NCI-H2171 (cell line): Measurements from ENCODE around the gene PKP2.

Source experiments
- DNase-seq: peaks from one replicate; lab custom pipeline; 2025; lab: John Stamatoyannopoulos, UW

PKP2 gene

DNA sequence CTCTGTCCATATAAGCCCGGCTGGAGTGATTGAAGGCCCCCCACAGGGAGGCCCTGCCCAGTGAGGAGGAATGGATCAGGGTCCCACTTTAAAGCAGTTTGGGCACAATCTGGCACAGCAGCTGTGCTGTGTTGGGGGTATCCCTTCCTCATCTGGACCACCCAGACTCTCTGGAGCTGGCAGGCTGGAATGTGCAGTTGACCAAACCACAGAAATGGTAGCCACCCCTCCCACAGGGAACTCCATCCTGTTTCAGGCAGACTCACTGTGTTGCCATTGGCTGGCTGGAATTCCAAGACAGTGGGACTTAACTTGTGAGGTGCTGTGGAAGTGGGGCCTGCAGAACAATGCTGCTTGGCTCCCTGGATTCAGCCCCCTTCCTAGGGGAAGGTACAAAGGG, 87.4 kb downstream of the PKP2 start:
- DNase-seq: no peak

DNA sequence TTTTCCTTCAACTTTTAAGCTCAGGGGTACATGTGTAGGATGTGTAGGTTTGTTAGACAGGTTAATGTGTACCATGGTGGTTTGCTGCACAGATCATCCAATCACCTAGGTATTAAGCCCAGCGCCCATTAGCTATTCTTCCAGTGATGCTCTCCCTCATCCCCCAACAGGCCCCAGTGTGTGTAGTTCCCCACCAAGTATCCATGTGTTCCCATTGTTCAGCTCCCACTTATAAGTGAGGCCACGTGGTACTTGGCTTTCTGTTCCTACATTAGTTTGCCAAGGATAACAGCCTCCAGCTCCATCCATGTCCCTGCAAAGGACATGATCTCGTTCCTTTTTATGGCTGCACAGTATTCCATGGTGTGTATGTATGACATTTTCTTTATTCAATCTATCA, 92.3 kb downstream of the PKP2 start:
- DNase-seq: no peak

DNA sequence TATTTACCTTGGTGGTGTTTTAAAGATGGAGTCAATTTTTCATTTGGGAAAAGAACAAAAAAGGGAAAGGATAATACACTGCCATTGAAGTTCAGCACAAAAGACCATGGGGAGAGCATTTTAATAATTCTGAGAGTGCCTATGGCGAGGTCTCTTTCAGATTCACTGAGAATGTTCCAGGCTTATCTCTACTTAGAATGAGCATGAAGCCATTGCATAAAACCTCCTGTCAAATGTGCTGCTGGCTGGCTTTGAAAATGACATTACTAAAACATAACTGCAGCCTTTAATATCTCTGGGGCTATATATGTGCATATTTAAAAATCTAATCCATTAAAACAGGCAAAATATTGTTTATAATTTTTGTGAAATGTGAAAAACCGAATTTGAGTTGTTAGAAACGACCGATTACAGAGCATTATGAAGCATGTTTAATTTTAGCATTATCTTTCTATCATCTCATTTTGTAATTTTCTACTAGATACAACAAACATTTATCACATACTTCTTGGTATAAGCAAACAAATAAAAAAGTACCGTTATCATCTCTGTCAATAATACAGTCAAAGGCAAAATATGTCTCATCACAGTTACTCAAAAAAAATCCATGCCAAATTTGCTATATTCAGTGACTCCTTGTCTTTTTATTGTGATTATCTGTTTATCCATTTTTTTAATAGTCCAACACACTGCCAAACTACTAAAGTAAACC, 95.2 kb downstream of the PKP2 start:
- DNase-seq: no peak

DNA sequence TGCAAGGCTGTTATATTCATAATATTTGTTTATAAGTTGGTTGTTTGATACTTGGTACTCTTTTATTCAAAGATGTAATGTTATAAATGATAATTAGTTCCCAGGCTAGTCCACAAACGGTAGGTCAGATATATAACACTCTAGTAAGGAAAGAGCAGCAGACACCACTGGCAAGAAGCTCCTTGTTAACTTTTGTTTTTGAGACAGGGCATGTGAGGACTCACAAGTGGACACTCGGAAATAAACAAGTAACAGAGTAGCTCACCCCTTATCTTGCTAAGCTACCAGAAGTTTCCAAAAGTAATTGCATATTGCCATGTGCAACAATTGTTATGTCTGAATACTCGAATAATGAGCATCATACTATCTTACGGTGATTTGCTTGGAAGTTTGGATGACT, 102.3 kb downstream of the PKP2 start:
- DNase-seq: no peak

DNA sequence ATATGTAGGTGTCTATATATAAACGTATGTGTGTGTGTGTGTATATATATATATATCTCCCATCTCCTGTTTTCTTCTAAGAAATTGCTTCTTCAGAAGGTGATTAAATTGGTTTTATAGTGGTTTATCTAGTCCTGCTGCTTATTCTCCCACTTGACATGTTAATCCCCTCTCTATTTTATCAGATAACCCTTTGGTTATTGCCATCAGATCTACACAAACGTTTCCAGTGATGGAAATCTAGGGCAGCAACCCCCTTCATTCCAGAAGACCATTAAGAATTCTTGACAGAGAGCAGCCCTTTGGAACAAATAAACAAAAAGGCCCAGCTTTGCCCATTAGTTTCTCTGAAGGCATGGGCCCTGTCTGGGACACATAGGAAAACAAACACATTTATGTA, 106.7 kb downstream of the PKP2 start:
- DNase-seq: no peak

DNA sequence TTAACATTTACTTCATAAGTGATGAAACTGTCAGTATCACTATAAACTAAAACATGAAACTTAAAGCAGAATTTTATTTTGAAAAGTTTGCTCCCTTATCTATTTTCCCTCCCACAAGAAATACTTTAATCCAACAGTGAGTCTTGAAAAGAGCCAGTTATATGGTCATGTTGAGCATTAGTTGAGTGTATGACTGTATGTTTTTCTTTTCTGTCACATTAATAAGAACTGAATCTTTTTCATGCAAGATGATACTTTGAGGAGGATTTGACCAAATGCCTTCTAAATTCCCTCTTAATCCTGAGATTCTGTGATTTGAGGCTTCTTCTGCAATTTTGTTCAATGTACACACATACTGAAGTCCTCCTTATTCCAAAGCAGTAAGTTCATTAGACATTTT, 107.1 kb downstream of the PKP2 start:
- DNase-seq: no peak

DNA sequence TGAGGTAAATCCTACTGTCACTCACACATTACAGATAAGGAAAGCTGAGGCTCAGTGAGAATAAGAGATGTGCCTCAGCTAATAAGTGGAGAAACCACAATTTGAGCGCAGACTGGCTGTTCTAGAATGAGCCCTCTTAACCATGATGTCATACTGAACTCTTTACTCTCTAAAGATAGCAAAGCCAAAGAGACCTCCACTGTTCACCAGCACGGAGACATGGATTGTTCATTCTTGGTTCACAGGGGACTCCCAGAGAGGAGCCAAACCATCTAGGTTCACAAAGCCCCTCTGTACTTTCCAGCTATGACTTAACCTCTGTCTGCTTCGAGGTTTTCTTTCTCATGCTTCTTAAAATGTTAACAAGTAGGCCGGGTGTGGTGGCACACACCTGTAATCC, 108.2 kb downstream of the PKP2 start:
- DNase-seq: no peak

DNA sequence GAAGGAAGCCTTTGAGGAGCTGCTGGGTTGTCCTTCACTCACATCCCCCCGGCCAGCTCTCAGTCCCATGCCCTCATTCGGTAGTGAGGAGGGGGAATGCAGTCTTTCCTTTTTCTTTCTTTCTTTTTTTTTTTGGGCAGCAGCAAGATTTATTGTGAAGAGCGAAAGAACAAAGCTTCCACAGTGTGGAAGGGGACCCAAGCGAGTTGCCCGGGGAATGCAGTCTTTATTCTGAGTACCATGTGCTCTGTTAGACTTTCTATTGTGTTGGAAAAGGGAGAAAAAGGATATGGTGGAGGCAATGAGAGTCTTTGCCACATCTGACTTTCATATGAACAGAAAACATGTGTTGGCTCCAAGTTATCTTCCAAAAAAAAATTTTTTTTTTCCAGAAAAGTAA, 111.0 kb downstream of the PKP2 start:
- no peak for DNase-seq

DNA sequence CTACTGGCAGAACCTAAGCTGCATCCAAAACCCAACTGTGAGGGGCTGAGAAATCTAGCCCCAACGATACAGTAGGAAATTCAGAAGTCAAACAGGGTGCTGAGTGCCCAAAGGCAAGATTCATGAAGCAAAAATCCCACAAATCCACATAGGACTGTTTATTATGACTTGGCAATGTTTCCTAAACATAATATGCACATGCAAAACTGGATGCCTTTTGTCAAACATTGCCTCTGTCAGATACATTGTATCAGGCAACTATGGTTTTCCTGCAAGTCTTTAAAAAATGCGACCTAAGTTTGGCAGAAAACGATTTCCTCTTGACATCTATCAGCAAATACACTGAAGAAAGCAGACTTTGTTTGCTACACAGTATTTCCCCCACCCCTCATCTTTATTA, 113.5 kb downstream of the PKP2 start:
- DNase-seq: no peak

DNA sequence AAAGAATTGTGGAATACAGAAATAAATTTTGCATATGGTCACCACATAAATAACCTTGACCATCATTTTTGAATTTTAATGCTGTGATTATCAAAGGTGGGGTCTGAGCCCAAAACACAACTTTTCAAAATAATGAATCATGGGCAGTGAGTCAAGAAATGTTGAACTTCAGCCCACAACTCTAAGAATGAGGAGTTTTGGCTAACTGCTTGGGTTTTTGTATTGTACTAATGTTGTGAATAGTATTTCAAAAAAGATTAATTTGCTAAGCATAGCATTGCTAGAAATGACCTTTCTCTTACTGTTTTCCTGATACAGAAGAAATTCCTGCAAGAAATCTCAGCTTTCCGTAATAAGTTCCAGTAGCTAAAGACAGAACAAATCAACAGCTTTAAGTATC, 116.5 kb downstream of the PKP2 start:
- no peak for DNase-seq

DNA sequence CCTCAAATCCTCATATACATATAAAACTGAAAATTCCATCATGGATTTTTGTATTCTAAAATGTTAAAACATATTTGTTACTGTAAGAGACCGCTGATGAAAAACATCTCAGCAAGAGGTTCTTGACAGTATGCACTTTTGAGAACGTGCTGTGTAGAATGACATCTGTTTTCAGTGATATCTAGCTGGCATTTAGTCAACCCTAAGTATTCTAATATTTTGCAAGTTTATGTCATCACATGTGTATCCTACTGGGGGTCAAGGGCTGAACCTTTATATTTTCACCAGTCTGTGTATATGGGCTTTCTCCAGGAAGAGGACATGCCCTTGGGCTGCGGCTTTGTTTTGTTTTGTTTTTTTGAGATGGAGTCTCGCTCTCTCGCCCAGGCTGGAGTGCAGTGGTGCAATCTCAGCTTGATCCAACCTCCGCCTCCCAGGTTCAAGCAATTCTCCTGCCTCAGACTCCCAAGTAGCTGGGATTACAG, 118.8 kb downstream of the PKP2 start:
- DNase-seq: no peak

DNA sequence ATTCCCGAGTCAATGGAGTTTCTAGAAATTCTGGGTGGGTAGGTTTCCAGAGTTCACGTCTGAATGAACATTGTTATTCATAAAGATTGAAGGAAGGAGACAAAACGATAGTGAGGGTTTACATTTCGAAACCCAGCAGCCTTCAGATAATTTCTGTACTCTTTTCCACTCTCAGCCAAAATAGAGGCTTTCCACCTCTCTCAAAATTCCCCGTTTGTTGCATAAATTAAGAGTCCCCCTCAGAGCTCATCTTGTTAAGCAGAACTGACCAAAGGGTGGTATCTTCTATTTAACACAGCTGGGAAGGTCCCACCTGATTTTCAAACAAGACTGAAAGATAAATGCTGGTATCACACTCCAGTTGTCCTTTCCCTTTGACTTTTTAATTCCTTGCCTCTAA, 119.4 kb downstream of the PKP2 start:
- no peak for DNase-seq

DNA sequence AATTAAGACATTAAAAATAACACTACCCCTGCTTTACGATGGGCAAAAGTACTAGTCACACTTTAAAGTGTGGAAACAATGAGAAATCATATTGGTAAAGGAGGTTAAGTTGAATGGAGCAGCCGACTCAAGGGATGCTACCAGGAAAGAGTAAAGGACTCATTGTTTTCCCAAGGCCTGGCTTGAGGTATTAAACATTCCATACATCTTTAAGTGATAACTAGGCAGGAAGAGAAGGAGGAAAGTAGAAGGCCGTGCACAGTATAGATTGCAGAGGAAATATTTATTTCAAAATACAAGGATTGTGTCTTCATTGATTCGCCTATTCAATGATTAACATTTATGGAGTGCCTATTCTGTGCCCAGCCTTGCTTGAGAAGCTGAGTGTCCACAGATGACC, 120.3 kb downstream of the PKP2 start:
- no peak for DNase-seq

DNA sequence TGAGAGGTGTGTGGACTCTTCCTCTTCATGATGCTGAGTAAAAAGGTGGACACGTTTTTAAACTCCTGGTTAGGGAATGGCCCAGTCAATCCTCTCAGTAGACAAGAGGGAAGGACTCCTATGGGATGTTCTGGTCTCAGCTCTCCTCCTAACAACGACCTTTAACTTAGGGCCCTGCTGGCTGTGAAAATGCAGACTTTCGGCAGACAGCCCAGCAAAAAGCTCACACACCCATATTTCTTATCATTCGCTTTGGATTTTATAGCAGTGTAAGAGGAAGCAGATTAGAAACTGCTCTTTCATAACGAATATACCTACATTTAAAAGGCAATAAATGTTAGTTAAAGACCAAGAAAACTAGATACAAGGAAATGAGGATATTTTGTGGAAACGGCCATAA, 122.9 kb downstream of the PKP2 start:
- no peak for DNase-seq

DNA sequence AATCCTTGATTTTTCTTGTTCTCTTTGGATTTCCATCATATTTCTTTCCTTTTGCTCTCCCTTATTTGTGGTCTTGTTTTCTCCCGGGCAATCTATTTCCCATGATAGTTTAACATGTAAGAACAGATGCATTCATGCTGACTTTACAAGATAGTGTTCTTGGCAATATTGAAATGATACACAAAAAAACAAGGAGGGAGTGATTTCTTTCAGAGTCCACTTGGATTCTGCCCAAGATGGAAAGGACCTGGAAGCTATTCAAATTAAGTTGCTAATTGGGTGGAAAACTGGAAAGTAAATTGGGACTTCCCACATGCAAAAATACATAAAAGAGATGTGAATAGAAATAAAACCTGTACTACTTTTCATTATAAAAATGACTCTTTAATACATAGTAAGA, 126.4 kb downstream of the PKP2 start:
- DNase-seq: no peak

DNA sequence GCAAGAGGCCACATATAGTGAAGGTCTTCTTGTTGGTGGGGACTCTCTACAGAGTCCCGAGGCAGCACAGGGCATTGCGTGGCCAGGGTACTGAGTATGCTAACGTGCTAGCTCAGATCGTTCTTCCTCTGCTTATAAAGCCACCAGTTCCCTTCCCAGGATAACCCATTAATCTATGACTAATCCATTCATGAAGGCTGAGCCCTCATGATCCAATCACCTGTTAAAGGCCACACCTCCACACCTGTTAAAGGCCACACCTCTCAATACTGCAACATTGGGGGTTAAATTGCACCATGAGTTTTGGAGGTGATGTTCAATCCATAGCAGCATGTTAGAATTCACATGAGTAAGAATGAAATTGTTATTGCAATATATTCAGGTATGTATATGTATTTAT, 128.1 kb downstream of the PKP2 start:
- DNase-seq: no peak

DNA sequence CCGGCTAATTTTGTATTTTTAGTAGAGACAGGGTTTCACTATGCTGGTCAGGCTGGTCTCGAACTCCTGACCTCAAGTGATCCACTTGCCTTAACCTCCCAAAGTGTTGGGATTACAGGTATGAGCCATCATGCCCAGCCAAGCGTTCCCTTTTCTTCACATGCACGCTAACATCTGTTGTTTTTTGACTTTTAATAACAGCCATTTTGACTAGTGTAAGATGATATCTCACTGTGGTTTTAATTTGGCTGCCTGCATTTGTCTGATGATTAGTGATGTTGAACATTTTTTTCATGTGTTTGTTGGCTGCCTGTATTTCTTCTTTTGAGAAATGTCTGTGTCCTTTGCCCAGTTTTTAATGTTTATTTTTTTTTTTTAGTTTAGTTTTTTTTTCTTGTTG, 130.7 kb downstream of the PKP2 start:
- peak; percentile 93 for DNase-seq

DNA sequence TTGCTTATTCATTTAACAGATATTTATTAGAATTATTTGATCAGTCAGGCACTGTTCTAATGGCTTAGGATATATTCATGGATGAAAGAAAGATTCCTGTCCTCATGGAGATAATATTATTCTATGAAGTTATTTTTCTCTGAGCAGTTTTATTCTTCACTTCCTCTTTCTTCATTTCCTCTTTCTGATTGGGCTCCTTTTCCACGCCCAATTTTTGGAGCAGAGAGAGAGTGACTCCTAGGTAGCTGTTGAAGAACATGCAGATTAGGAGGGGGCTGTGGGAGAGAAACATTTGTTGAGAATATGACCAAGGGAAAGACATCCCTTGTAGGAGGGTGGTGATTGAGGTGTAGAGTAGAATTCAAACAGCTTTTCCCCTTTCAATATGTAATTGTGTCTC, 134.9 kb downstream of the PKP2 start:
- DNase-seq: no peak

DNA sequence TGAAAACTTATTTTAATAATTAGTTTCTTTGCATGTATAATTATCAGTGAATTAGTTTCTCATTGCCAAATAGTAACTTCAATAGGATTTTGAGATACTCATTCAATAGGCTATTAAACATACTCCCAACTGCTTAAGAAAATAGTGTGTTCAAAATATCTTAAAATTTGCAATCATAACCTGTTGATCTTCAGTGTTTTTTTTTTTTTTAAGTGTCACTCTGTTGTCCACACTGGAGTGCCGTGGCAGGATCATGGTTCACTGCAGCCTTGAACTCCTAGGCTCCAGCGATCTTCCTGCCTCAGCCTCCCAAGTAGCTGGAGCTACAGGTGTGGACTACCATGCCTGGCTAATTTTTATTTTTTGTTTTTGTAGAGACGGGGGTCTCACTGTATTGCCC, 139.4 kb downstream of the PKP2 start:
- DNase-seq: no peak

DNA sequence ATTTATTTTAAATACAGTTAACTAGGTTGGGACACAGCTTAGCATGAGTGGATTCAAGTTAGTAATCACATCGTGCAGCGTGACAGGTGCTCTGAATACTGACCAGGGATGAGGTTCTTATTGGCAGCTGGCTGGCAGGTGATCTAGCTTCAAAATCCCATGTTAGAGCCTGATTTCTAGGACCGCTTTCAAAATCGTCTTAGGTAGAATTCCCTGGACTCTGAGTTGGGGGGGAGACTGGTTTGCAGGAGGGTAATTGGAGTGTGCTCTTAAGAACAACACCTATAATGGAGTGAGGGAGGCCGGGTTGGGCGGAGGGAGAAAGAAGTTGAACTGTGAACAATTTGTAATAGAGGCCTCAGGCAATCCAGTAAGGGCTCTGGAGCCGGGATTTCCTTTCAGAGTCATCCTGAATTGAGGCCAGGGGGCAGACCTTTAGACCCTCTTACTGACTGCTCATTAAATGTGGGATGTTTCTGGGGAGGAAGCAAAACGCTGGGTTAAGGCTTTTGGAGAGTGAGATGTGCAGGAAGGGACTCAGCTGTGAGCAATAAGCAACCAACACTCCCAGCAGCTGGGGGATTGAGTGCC, 140.0 kb downstream of the PKP2 start:
- DNase-seq: no peak

DNA sequence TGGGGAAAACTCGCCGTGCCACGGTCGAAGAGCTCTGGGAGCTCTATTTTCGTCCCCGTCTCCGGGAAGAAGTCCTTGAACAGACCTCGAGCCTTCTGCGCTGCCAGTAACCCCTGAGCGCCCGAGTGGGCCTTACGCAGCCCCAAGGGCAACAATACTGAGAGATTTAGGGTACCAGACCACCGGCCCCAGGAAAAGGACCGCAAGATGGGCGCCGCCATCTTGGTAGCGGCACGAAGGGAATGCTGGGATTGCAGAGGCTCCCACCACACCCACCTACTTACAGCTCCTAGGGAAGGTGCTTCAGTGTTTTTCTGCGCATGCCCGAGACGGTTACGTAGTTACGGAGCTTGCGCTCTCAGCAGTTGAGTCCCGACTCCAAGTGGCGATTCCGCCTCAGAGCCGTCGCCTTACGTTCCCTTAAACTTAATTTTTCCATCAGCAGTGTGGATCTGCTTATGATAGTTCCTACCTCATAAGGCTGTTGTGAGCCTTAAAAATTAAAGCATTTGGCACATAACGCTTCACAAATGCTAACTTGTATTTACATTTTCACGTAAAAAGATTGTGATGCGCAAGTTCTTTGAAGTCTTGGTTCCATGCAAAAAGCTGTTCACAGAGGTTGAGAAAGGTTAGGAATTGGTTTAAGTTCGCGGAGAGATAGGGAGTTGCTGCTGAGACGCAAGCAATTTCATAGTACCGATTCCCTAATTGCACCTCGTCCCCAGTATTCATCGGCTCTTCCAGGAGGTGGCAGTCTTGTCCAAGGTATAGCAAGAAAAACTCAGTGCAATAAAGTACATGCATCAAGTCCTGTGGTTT, 140.7 kb downstream of the PKP2 start, which contains the start of gene YARS2:
Gene YARS2, minus strand, starts transcription at position 244 of the 822 bp plus-strand sequence. Its CDS starts 23 bp downstream, at position 221.
- DNase-seq: peak; percentile 96

DNA sequence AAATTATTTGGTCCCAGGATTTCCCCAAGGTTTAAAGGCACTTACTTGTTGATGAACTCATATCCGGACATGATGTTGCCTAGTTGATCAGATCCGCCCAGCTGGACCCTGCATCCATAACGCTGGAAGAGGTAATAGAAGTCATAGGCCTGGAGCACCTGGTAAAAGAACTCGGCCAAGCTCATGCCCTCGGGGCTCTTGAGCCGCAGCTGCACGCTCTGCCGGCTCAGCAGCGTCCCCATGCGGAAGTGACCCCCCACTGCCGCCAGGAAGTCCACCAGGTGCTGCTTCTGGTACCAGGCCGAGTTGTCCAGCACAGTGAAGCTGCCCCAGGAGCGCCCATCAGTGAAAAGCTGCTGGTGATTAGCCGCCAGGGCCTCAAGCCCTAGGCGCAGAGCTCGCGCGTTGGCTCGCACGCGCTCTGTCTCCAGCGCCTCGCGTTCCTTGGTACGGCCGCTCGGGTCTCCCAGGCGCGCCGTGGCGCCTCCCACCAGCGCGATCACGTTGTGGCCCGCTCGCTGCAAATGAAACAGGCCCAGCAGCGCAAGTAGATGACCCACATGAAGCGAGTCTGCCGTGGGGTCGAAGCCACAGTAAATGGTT, 141.4 kb downstream of the PKP2 start:
- peak; percentile 27 for DNase-seq

DNA sequence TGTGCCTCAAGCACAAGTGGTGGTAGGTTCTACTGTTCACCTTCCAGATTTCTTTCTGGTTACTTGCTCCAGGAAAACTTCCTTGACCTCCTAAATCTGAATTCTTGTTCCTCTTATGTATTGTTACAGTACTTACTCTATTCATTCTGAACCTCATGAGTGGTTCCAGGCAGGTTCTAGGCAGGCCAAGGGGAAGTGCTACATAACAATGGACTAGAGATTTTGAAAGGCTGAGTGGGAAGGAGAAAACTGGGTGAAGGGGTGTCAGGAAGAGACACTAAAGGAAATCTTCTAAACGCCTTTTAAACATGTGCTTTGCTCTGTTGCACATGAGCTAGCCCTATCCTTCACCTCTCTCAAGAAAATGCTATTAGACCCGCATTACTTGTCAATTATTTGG, 142.5 kb downstream of the PKP2 start:
- DNase-seq: no peak
